Measurements from ENCODE around the gene UTP25. TPM values are rescaled to one million over a fixed set of nuclear protein-coding genes. Genes with fewer than 3 reads are reported as not detected.
A peak's percentile ranks its signal among the peaks of the same experiment; 100 is the strongest.

Gene UTP25
- polyA plus RNA-seq, 1 experiment = 8.6 TPM

GRCh38 chr1:209860293-209860881 lies 32.6 kb downstream of the UTP25 start:
- no peak overlapping the region for H3K27ac ChIP-seq (ENCODE audit: low read depth, low read length)
- CTCF ChIA-PET = interaction anchor here (0.6 to 10.4 kb wide), 39 partner anchors 10 to 541 kb away, joined by 3 to 253 read pairs (median 4); partner anchors contain the start of gene UTP25
- POLR2A ChIA-PET = interaction anchor here (0.6 kb wide), 1 partner anchor 423 kb away, joined by 4 read pairs; no protein-coding TSS in a partner anchor
- peaks cover 4% of the 10 kb centered on the region for H3K9me3 ChIP-seq (ENCODE audit: control insufficient read depth, insufficient read depth, low read length)
- no peaks in the 10 kb centered on the region for H3K27me3 ChIP-seq (ENCODE audit: control insufficient read depth, insufficient read depth, low read length)
- DNase-seq (ENCODE audit: low read depth, low spot score) = no peak
- TF ChIP-seq, protein P1, sequence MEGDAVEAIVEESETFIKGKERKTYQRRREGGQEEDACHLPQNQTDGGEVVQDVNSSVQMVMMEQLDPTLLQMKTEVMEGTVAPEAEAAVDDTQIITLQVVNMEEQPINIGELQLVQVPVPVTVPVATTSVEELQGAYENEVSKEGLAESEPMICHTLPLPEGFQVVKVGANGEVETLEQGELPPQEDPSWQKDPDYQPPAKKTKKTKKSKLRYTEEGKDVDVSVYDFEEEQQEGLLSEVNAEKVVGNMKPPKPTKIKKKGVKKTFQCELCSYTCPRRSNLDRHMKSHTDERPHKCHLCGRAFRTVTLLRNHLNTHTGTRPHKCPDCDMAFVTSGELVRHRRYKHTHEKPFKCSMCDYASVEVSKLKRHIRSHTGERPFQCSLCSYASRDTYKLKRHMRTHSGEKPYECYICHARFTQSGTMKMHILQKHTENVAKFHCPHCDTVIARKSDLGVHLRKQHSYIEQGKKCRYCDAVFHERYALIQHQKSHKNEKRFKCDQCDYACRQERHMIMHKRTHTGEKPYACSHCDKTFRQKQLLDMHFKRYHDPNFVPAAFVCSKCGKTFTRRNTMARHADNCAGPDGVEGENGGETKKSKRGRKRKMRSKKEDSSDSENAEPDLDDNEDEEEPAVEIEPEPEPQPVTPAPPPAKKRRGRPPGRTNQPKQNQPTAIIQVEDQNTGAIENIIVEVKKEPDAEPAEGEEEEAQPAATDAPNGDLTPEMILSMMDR (IDR thresholded peaks at IDR 0.05; ENCODE audit: low read depth, low read length) = peak; percentile 93
- no peak overlapping the region for H3K4me3 ChIP-seq (ENCODE audit: low read depth, low read length)

GRCh38 chr1:209861242-209861641 lies 33.5 kb downstream of the UTP25 start:
- POLR2A ChIA-PET = no interaction called here

DNA sequence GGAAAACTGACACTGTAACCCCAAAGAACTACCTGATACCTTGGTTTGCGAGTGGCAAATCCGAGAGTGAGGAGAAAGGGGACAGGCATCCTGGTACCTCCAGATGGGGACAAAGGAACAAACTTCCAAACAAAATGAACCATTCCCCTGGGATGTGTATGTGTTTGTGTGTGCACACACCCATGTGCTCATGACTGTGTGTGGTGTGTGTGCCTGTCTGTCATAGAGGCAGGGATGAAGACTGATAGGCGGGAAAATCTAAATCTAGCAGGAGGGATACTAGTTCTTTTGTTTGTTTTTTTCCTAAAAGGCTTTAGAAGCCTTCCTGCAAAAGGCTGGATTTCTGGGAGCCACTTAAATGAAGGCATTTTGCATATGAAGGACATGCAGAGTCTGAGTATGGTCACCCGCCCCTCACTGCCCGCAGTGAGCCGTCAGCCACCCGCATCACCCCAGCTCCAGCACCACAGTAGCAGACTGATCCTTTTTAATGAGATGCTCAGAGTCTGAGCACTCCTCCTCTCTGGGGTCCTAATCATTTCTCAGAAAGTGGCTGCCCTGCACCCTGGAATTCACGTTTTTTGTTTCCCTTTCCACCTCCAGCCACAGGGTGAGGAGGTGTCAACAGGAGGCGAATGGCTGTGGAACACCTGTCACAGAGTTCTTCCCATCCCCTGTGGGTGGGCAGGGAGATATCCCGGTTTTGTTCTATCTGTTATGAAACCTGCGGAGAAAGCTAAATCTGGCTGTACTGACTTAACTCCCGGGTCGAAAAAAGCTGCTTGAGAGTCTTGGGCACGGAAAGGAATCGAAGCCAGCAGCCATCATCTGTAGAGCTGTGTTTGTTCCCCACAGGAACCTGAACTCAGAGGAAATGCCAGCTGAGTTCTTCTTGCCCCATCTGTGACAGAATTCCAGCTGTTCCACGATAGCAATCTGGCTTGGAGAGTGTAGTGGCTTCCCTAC lies 34.9 kb downstream of the UTP25 start:
- POLR2A ChIA-PET = no interaction called here
- CTCF ChIA-PET = interaction anchor here (0.6 to 10.4 kb wide), 7 partner anchors 12 to 271 kb away, joined by 3 to 253 read pairs (median 9); no protein-coding TSS in a partner anchor
- H3K27ac ChIP-seq (ENCODE audit: low read depth, low read length) = no peak overlapping the region
- H3K4me3 ChIP-seq (ENCODE audit: low read depth, low read length) = no peak overlapping the region
- H3K27me3 ChIP-seq (ENCODE audit: control insufficient read depth, insufficient read depth, low read length) = no peaks in the 10 kb centered on the region
- H3K9me3 ChIP-seq (ENCODE audit: control insufficient read depth, insufficient read depth, low read length) = peaks cover 12% of the 10 kb centered on the region
- no peak for DNase-seq (ENCODE audit: low read depth, low spot score)
- TF ChIP-seq, protein P1 (IDR thresholded peaks at IDR 0.05; ENCODE audit: low read depth, low read length) = no peak

More at GRCh38 chr1:209861242-209861641, 33.5 kb downstream of the UTP25 start:
- Histone ChIP-seq H3K9me3 (ENCODE audit: control insufficient read depth, insufficient read depth, low read length) (peaks cover 4% of the 10 kb centered on the region), H3K27me3 (ENCODE audit: control insufficient read depth, insufficient read depth, low read length) (no peaks in the 10 kb centered on the region), H3K4me3 (ENCODE audit: low read depth, low read length) (no peak overlapping the region), H3K27ac (ENCODE audit: low read depth, low read length) (no peak overlapping the region)
- DNase-seq (ENCODE audit: low read depth, low spot score) = no peak
- CTCF ChIA-PET = interaction anchor here (0.8 to 10.4 kb wide), 20 partner anchors 9 to 537 kb away, joined by 3 to 253 read pairs (median 8); partner anchors contain the start of gene UTP25
- TF ChIP-seq, protein P1 (IDR thresholded peaks at IDR 0.05; ENCODE audit: low read depth, low read length) = no peak

DNA sequence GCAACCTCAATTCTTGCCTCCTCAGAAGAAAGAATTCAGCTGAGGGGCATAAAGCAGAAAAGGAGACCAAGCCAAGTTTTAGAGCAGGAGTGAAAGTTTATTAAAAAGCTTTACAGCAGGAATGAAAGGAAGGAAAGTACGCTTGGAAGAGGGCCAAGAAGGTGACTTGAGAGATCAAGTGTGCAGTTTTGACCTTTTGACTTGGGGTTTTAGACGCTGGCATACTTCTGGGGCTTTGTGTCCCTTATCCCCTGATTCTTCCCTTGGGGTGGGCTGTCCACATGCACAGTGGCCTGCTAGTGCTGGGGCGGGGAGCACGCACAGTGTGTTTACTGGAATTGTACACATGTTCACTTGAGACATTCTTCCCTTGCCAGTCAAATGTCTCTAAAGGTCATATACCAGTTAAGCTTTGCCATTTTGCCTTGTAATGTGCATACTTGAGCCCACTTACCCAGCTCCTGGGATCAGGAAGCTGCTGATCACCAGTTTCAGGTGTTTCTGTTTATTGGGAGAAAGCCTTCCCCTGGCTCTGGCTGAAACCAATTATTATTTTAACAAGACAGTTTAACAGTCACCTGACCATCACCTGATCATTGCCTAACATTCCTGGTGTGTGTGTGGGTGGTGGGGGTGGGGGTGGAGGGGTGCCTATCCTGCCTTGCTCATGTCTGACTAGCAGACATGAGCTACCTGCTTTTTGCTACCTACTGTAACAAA lies 36.2 kb downstream of the UTP25 start:
- no peak for DNase-seq (ENCODE audit: low read depth, low spot score)
- CTCF ChIA-PET = interaction anchor here (0.6 to 10.4 kb wide), 8 partner anchors 9 to 297 kb away, joined by 3 to 253 read pairs (median 3); no protein-coding TSS in a partner anchor

More for the DNA sequence above, 36.2 kb downstream of the UTP25 start:
- TF ChIP-seq, protein P1 (IDR thresholded peaks at IDR 0.05; ENCODE audit: low read depth, low read length) = no peak
- no peaks in the 10 kb centered on the region for H3K27me3 ChIP-seq (ENCODE audit: control insufficient read depth, insufficient read depth, low read length)
- no peak overlapping the region for H3K4me3 ChIP-seq (ENCODE audit: low read depth, low read length)
- POLR2A ChIA-PET = interaction anchor here (1.2 kb wide), 1 partner anchor 74 kb away, joined by 3 read pairs; the partner anchor contains the start of gene SYT14
- H3K9me3 ChIP-seq (ENCODE audit: control insufficient read depth, insufficient read depth, low read length) = peaks cover 11% of the 10 kb centered on the region
- no peak overlapping the region for H3K27ac ChIP-seq (ENCODE audit: low read depth, low read length)

Measured in AG04450 (cell line).